Neural progenitor cell (in vitro differentiated cells): ENCODE measurements around the gene DDX4.

ENCODE experiments used
- EZH2 ChIP-seq: fragments of 200-600 bp; sonication (generic); IDR thresholded peaks from 2 replicates; pipeline ENCODE4 v1.6.1; 2017; ENCODE audit warnings: antibody characterized with exemption, mild to moderate bottlenecking, moderate library complexity
- EZH2phosphoT487 ChIP-seq: fragments of 200-600 bp; sonication (generic); IDR thresholded peaks from 2 replicates; pipeline ENCODE4 v1.6.1; 2017; ENCODE audit warnings: antibody characterized with exemption
- TF ChIP-seq, protein P1 (sequence below): fragments of 200-600 bp; sonication (generic); IDR thresholded peaks from 2 replicates; pipeline ENCODE4 v1.5.1; 2017; ENCODE audit warnings: antibody characterized with exemption, mild to moderate bottlenecking

DNA sequence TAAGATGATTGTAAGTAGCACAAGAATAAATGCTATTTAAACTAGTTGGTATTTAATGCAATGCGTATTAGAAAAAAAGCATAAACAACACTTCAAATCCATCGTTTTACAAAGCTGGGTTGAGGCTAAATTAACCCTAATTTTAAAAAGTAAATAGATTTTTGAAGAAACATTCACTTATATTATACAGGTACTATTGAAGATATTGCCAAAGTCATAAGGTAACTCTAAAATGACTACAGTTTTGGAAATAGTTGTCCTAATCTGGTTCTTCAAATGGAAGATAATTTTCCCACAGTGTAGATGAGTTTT is 45.8 kb upstream of the DDX4 start:
- TF ChIP-seq EZH2phosphoT487: no peak
- TF ChIP-seq, protein P1, sequence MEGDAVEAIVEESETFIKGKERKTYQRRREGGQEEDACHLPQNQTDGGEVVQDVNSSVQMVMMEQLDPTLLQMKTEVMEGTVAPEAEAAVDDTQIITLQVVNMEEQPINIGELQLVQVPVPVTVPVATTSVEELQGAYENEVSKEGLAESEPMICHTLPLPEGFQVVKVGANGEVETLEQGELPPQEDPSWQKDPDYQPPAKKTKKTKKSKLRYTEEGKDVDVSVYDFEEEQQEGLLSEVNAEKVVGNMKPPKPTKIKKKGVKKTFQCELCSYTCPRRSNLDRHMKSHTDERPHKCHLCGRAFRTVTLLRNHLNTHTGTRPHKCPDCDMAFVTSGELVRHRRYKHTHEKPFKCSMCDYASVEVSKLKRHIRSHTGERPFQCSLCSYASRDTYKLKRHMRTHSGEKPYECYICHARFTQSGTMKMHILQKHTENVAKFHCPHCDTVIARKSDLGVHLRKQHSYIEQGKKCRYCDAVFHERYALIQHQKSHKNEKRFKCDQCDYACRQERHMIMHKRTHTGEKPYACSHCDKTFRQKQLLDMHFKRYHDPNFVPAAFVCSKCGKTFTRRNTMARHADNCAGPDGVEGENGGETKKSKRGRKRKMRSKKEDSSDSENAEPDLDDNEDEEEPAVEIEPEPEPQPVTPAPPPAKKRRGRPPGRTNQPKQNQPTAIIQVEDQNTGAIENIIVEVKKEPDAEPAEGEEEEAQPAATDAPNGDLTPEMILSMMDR: no peak
- TF ChIP-seq EZH2: no peak
